DLD1 (cell line): Measurements from ENCODE around the gene ARGFX.
"Not testable (repeated sequence)": the region's sequence is repeated elsewhere in the genome, so short reads cannot be mapped to it uniquely, and the experiment has no call there.

Experiments
- in situ Hi-C: cut with HindIII; loops from 2 replicates; pipeline ENCODE4 v1.10.0; 2017; ENCODE audit warnings: low sequenced_read_pairs

ARGFX gene

GRCh38 chr3:121567649-121568048 lies at the start of gene ARGFX:
ARGFX (plus strand) TSS chr3:121567949; CDS start chr3:121570714, 2,765 bp downstream.
- in situ Hi-C loops = no loop called here

GRCh38 chr3:121517953-121518655 lies 49.6 kb upstream of the ARGFX start:
- in situ Hi-C loops = no loop called here

- in situ Hi-C loops = no loop called here
Observed at GRCh38 chr3:121520510-121520909, 47.2 kb upstream of the ARGFX start.

- in situ Hi-C loops = no loop called here
Observed at GRCh38 chr3:121529308-121529707, 38.4 kb upstream of the ARGFX start.

- in situ Hi-C loops = no loop called here
Observed at GRCh38 chr3:121531269-121531668, 36.5 kb upstream of the ARGFX start.

- in situ Hi-C loops = no loop called here
Observed at GRCh38 chr3:121542924-121543323, 24.8 kb upstream of the ARGFX start.

GRCh38 chr3:121545049-121545573 lies 22.6 kb upstream of the ARGFX start:
- in situ Hi-C loops = no loop called here

GRCh38 chr3:121545574-121546455 lies 21.9 kb upstream of the ARGFX start, which contains the start of gene POLQ:
POLQ (minus strand) TSS chr3:121545988; CDS start chr3:121545877, 111 bp downstream.
- in situ Hi-C loops = no loop called here

GRCh38 chr3:121552379-121552778 lies 15.4 kb upstream of the ARGFX start:
- in situ Hi-C loops = no loop called here

- in situ Hi-C loops = no loop called here
Observed at GRCh38 chr3:121552797-121553196, 15.0 kb upstream of the ARGFX start.

GRCh38 chr3:121557426-121557934 lies 10.3 kb upstream of the ARGFX start:
- in situ Hi-C loops = no loop called here

GRCh38 chr3:121562148-121562547 lies 5.6 kb upstream of the ARGFX start:
- in situ Hi-C loops = no loop called here

GRCh38 chr3:121566773-121567172 lies 976 bp upstream of the ARGFX start:
- in situ Hi-C loops = no loop called here

GRCh38 chr3:121574449-121574848 lies 6.7 kb downstream of the ARGFX start:
- in situ Hi-C loops = no loop called here

- in situ Hi-C loops = no loop called here
Observed at GRCh38 chr3:121581691-121582090, 13.9 kb downstream of the ARGFX start.

- in situ Hi-C loops = no loop called here
Observed at GRCh38 chr3:121584418-121584817, 16.7 kb downstream of the ARGFX start.

- in situ Hi-C loops = no loop called here
Observed at GRCh38 chr3:121592856-121593702, 25.3 kb downstream of the ARGFX start, which contains the start of gene FBXO40. FBXO40 (plus strand) TSS chr3:121593379; CDS start chr3:121620576, 27,197 bp downstream.

GRCh38 chr3:121593806-121594205 lies 26.1 kb downstream of the ARGFX start:
- in situ Hi-C loops = not testable (repeated sequence)

GRCh38 chr3:121594850-121595249 lies 27.1 kb downstream of the ARGFX start:
- in situ Hi-C loops = no loop called here

GRCh38 chr3:121595765-121596406 lies 28.1 kb downstream of the ARGFX start:
- in situ Hi-C loops = no loop called here
